GM19455 (cell line): Measurements from ENCODE around the gene CMSS1.

Source experiments
- ATAC-seq: cut with Tn5 transposase; IDR thresholded peaks from one replicate; pipeline ENCODE4 v1.9.1; 2021; ENCODE audit not compliant: unreplicated experiment

CMSS1 gene

GRCh38 chr3:100164743-100165142, 347.1 kb downstream of the CMSS1 start:
- ATAC-seq = no peak

GRCh38 chr3:100165926-100166550, 348.4 kb downstream of the CMSS1 start:
- ATAC-seq = no peak

GRCh38 chr3:100169201-100169920, 351.7 kb downstream of the CMSS1 start:
- ATAC-seq = no peak

GRCh38 chr3:100170486-100170885, 352.8 kb downstream of the CMSS1 start:
- no peak for ATAC-seq

GRCh38 chr3:100171211-100171914, 353.7 kb downstream of the CMSS1 start:
- no peak for ATAC-seq

- ATAC-seq = no peak
Observed at GRCh38 chr3:100173961-100174360, 356.3 kb downstream of the CMSS1 start.

- ATAC-seq = no peak
Observed at GRCh38 chr3:100175637-100176280, 358.1 kb downstream of the CMSS1 start.

- no peak for ATAC-seq
Observed at GRCh38 chr3:100179692-100180349, 362.2 kb downstream of the CMSS1 start.

GRCh38 chr3:100183608-100184125, 366.0 kb downstream of the CMSS1 start:
- ATAC-seq = no peak

- ATAC-seq = no peak
Observed at GRCh38 chr3:100184948-100185570, 367.4 kb downstream of the CMSS1 start.

GRCh38 chr3:100185847-100186246, 368.2 kb downstream of the CMSS1 start:
- no peak for ATAC-seq

- ATAC-seq = no peak
Observed at GRCh38 chr3:100189444-100189964, 371.8 kb downstream of the CMSS1 start.

GRCh38 chr3:100195375-100195774, 377.7 kb downstream of the CMSS1 start:
- ATAC-seq = no peak

GRCh38 chr3:100197876-100198275, 380.2 kb downstream of the CMSS1 start:
- ATAC-seq = no peak

GRCh38 chr3:100198579-100199269, 381.1 kb downstream of the CMSS1 start:
- no peak for ATAC-seq

- ATAC-seq = no peak
Observed at GRCh38 chr3:100205171-100205570, 387.5 kb downstream of the CMSS1 start.

GRCh38 chr3:100206687-100207086, 389.0 kb downstream of the CMSS1 start:
- ATAC-seq = no peak

- no peak for ATAC-seq
Observed at GRCh38 chr3:100207886-100208285, 390.2 kb downstream of the CMSS1 start.

GRCh38 chr3:100209169-100209568, 391.5 kb downstream of the CMSS1 start:
- no peak for ATAC-seq
